HG03159 (cell line): ENCODE data around the gene KRT3.

Source experiments
- ATAC-seq: cut with Tn5 transposase; IDR thresholded peaks from one replicate; pipeline ENCODE4 v1.9.1; 2021; ENCODE audit warnings: mild to moderate bottlenecking, moderate library complexity; ENCODE audit not compliant: unreplicated experiment

Gene KRT3

DNA sequence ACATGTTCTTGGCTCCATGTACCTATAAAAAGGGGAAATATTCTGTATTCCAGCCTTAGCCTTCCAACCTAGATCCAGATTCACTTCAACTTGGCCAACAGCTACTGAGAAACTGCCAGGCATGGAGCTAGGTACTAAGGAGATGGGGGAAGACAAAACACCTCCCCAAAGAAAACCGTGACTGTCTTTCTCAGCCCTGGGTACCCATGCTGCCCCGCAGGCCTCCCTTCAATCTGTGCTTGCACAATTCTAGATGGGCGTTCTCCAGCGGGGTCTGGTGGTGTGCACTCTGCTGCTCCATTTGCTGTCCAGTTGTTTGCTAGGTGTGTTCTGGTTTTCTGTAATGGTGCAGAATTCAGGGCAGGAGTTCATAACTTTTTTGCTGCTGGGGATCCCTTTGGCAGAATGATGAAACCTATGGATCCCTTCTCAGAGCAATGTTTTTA lies 18.8 kb upstream of the KRT3 start:
- ATAC-seq, result no peak

DNA sequence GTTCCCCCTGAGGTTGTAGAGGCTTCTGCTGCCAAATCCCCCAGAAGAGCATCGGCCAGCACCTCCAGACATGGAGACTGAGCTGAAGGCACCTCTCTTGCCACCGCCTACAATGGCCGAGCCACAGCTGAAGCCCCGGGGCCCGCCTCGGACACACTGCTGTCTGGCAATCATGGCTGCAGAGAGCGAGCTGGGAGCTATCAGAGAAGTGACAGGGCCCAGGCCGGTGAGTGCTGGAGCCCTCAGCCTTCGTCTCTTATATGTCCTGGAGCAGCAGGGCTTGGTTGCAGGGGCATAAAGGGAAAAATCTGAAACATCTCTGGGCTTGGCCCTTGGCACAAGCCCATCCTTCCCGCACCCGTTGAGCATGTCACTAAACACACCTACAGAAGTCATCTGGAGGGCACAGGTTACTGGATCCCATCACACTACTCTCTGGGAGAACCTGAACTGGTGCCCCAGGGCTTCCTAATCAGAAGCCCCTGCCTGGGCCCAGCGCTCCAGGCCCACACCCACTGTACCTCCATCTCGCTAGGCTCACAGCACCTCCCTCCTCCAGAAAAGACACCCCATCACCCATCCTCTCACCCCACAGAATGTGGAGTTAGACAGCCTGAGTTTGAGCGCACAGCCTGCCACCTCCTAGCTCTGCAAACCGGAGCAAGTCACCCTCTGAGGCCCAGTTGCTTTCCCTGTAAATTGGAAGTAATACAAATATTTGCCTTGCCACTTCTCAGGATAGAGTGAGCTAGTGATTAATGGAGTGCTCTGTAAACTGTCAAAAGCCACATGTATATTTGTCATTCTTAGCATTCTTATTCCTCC lies 18.2 kb upstream of the KRT3 start, which contains the start of gene KRT4:
Gene KRT4 (minus strand): TSS at position 232 of the 825 bp plus-strand sequence. CDS start 58 bp downstream, at position 174.
- ATAC-seq, result no peak

DNA sequence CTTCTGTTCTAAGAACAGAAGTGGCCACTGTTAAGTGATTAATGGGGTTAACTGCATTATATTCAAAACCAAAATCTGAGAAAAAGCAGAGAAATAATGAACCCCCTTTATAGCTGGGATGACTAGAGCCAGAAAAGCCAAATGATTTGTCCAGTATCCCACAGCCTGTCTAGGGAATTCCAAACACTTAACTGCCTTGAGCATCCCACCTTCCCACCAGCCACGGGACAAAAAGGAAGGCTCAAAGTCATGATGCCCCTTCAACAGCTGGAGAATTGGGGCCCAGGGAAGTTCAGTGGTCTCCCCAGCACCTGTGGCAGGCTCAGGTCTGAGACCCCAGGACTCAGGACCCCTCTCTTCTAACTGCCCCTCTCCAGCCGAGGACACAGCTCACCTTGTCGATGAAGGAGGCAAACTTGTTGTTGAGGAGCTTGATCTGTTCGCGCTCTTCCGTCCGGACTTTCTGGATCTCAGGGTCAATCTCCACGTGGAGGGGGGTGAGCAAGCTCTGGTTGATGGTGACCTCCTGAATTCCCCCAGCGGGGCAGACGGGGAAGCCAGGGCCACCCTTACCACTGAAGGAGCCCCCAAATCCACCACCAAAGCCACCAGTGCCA lies 17.4 kb upstream of the KRT3 start:
- no peak for ATAC-seq

DNA sequence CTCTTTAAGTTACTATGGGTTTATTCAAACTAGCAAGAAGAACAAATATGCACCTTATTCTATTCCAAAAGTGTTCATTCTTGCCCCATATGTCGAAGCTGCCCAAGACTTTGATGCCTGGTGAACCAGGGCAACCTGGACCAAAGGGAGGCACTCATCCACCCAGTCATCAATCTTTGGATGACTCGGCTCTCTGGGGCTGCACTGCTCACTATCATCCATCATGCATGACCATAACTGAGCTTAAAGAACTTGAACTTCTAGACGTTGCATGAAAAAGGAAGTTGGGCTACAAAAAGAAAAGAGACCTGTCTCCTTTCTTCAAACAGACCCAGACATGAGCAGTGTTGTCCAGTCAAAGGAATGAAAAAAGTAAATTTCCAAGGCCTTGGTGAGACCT lies 16.8 kb upstream of the KRT3 start:
- ATAC-seq, result no peak

DNA sequence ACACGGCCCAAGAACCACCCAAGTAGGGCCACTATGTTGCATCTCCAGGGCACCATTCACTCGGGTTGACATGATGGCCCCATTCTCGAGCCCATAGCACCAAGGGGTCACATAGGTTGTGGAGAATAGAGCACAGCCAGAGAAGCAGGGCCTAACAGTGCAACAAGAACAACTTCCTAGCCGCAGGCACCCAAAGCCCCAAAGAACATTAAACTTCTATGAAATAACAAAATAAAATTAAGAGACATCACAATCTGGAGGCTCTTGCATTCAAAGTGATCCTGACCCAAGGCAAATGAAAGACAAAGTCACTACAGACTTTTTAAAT lies 16.1 kb upstream of the KRT3 start:
- ATAC-seq, result no peak

DNA sequence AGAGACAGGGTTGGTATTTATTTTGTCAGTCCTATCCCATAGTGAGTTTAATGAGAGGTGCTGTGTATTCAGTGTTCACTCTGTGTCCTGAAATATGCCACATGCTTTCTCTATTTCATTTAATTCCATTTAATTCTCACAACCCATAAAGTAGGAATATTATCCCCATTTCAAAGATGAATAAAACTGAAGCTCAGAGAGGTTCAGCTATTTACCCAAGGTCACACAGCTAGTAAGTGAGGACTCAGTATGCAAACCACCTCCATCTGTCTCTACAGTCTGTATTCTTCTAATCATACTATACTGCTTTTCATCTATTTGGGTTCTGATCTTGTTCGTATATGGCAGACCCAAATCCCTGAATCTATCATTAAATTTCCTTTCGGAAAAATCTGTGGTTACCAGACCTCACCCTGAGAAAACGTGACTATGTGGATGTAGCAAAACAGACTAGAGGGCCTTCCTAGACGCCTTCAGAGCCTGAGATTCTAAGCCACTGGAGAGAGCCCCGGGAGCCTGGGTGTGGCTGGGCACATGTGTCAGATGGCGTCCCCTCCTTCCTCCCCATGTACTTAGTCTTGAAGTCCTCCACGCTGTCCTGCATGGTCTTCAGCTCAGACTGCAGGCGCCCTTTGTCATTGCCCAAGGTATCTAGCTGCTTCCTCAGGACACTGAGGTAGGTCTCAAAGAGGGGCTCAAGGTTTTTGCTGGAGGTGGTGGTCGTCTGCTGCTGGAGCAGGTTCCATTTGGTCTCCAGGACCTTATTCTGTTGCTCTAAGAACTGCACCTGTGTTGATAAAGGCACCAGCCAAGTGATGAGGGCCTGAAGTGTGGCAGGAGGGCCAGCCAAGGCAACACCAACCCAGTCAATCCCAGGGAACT lies 15.5 kb upstream of the KRT3 start:
- no peak for ATAC-seq

DNA sequence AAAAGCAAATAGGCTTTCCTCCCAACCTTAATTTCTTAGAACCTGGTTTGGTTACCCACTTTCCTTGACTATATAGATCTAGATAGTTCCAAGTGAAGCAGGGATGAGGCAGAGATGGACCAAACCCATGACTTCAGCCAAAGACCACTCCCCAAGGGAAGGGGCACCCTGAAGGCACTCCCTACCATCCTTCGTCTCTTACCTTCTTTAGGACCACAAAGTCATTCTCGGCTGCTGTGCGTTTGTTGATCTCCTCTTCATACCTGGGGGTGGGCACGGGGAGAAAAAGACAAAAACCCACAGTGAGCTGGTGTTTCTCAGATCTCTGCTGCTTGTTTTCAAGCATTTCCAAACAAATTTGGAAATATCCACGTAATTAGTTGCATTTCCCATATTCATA lies 14.6 kb upstream of the KRT3 start:
- no peak for ATAC-seq

DNA sequence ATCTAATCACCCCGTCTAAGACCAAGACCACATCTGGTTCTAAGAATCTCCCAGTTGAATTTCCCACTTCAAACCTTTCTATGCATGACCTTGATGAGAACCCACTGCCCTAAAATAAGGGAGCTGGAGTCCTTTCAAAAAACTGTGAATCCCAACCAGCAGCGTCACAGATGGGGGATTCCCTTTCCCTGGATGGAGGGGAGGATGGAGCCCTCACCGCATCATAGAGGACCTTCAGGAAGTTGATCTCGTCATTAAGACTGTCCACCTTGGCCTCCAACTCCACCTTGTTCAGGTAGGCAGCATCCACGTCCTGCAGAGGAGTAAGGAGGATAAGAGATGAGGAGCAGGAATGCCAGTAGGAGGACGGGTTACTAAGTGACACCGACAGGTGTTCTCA lies 13.2 kb upstream of the KRT3 start:
- ATAC-seq, result no peak

DNA sequence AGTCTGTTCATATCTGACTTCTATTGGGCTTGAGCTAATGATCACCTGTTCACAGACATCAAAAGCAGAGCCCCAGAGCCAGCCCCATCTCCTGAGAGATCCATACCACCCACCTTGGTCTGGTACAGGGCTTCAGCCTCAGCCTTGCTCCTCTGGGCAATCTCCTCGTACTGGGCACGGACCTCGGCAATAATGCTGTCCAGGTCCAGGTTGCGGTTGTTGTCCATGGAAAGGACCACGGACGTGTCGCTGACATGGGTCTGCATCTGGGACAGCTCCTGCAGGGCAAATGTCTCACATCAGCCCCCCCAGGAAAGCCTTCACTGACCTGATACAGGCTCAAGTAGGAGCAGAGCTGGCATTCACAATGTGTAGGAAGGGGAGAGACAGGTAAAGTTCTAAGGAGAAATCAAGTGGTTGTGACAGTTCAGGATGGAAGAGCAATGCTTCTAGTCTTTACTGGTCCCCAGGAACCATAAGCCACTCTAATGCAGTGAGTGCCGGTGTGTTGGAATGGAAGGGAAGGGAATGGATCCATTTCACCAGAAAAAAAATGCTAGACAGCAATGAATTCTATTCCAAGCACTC lies 12.8 kb upstream of the KRT3 start:
- no peak for ATAC-seq

- ATAC-seq, result no peak
Observed at GRCh38 chr12:52807544-52808470, 11.9 kb upstream of the KRT3 start.

DNA sequence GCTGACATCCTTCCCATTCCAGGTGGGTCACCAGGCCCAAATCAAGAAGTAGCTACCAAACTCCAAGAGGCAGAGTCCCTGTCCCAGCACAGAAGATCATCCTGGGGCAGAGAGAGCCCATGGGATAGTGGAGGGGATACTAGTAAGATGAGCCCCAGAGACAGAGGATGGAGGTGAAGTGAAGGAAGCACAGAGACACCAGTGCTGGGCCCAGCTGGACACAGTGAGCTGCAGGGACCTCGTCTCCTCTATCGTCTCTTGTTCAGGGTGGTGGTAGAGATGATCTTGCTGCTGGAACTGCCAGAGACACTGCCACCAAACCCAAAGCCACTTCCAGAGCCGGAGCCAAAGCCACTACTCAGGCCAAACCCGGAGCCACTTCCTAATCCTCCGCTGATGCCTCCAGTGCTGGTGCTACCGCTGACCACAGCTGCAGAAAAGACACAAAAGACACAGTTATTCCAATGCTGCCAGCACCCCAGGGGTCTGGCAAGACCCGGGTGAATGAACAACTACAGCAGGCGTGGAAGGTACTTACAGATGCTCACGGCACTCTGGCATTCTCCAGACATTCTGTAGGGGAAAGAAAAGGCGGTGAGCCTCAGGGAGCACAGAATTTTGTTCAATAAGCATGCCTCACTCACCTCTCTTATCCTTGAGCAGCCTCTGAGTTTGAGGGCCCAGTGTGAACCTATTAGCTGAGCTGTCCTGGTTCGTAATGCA lies 11.1 kb upstream of the KRT3 start:
- no peak for ATAC-seq

- no peak for ATAC-seq
Observed at GRCh38 chr12:52806169-52806811, 10.4 kb upstream of the KRT3 start.

DNA sequence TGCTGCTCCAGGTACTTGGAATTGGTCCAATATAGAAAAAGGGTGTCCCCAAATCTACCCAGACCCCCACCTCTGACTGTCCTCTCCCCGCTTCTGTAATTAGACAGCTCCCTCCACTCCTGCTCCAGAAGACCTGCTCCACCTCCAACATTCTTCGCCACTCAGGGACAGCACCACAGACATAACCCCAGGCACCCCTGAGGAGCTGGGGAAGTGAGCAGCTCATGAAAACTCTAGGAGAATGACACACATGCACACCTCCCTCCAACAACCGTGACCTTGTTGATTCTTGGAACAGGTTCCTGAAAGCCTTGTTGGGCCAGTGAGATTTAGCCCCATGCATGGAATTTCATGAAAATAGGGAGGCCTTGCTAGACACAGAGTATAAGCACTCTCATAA lies 9.8 kb upstream of the KRT3 start:
- no peak for ATAC-seq

GRCh38 chr12:52805000-52805399 lies 9.1 kb upstream of the KRT3 start:
- ATAC-seq, result no peak

GRCh38 chr12:52802442-52802841 lies 6.5 kb upstream of the KRT3 start:
- ATAC-seq, result no peak

GRCh38 chr12:52801773-52802172 lies 5.9 kb upstream of the KRT3 start:
- no peak for ATAC-seq

DNA sequence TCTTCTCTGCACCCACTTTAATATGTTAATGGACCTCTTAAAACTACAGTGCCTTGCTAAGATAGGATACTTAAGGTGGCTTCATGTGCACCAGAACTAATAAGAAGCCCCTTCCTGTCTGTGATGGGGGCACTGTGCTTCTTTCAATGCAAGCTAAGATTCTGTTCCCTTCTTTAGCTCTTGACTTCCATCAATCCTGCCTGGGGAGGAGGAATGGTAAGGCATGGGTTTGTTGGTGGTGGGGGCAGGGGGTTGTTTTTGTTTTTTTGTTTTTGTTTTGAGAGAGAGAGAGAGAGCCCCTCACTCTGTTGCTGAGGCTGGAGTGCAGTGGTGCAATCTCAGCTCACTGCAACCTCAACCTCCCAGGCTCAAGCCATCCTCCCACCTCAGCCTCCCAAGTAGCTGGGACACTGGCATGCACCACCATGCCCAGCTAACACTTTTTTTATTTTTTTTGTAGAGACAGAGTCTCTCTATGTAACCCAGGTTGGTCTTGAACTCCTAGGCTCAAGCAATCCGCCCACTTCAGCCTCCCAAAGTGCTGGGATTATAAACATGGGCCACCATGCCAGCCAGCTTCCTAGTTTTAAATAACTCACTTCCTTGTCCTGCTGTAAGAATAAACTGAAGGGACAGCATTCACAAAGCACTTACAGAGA lies 4.5 kb upstream of the KRT3 start:
- ATAC-seq, result no peak

DNA sequence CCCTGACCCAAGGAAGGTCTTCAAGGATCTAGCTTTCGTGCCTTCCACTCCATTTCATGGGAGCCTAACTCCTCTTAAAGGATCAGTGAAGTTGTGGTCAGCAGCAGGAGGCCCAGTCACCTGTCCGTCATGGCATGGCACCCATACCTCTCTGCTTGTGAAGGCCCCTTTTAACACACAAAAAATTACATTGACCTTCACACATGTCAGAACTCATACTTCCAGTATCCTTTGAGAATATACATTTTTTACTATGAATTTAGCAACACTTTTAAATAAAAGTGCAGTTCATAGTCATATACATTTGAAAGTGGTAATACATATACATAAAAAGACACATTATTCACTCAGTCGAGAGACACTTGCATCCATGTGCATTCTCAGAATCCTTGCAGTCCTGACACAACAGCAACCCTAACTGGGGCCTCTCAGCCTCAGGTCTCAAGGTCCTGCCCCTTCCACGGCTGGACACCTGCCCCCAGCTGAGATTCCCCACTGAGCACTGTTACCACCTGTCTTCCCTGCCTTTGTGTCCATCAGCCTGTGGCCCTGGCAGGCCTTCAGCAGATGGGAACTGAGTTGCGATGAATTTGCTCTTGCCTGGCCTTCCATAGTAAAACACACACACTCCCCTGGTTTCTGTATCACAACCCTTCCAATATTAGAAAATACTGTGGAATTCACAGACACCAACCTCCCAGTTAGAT lies 3.7 kb upstream of the KRT3 start:
- ATAC-seq, result no peak
